ENCODE data around the gene LRRC8D.

DNA sequence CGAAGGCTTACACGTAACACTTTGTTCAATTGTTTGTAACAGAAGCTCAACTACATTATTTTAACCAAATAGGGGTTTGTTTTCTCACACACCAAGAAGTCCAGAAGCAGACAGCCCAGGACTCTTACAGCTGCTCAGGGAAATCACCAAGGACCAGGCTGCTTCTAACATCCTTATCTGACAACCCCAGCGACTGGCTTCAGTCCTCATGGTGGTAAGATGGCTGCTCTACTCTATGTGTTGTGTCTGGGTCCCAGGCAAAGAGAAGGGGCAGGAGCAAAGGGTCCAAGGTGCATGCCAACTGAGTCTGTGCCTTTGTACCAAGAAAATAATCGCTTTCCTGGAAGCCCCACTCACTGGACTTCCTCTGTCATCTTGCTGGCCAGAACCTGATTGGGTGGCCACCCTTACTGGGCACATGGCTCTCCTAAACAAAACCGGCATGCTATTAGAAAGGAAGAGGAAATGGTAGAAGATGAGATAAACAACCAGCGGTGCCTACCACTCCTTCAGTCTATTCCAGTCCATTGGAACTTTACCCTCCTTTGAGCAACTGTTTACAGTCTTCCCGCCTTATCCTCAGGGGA is 34.1 kb upstream of the LRRC8D start:
- no peak for TF ChIP-seq EP300 (IDR thresholded peaks at IDR 0.05)
- TF ChIP-seq, protein P1, sequence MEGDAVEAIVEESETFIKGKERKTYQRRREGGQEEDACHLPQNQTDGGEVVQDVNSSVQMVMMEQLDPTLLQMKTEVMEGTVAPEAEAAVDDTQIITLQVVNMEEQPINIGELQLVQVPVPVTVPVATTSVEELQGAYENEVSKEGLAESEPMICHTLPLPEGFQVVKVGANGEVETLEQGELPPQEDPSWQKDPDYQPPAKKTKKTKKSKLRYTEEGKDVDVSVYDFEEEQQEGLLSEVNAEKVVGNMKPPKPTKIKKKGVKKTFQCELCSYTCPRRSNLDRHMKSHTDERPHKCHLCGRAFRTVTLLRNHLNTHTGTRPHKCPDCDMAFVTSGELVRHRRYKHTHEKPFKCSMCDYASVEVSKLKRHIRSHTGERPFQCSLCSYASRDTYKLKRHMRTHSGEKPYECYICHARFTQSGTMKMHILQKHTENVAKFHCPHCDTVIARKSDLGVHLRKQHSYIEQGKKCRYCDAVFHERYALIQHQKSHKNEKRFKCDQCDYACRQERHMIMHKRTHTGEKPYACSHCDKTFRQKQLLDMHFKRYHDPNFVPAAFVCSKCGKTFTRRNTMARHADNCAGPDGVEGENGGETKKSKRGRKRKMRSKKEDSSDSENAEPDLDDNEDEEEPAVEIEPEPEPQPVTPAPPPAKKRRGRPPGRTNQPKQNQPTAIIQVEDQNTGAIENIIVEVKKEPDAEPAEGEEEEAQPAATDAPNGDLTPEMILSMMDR (IDR thresholded peaks at IDR 0.05) = no peak
- TF ChIP-seq POLR2A (IDR thresholded peaks at IDR 0.05) = no peak

All from ovary (tissue), 3 donors.